HepG2 (cell line): Measurements from ENCODE around the gene RAB23.

Experiments used
- GTF2F1 ChIP-seq: fragments of 150-350 bp; IDR thresholded peaks from 2 replicates; pipeline ENCODE4 v1.6.1; 2014; ENCODE audit warnings: low read length
- MTA1 ChIP-seq: sonication (generic); formaldehyde crosslinking; IDR thresholded peaks from 2 replicates; pipeline ENCODE4 v1.4.0; 2020; ENCODE audit warnings: missing genetic modification reagents, mild to moderate bottlenecking, borderline replicate concordance
- POLR2AphosphoS5 ChIP-seq: IDR thresholded peaks from 2 replicates; pipeline ENCODE4 v1.6.1; 2012; ENCODE audit warnings: low read depth, low read length
- PRPF4 ChIP-seq: fragments of 200-400 bp; formaldehyde crosslinking; IDR thresholded peaks from 2 replicates; pipeline ENCODE4 v1.6.1; 2016; ENCODE audit warnings: low read length, low read depth; ENCODE audit not compliant: poor library complexity, severe bottlenecking
- REST ChIP-seq, 2 experiments: IDR thresholded peaks; 2 replicates each; pipeline ENCODE4 v1.6.1; 2011 to 2012; ENCODE audit warnings: low read length in 2 of 2, borderline replicate concordance in 1 of 2, low read depth in 1 of 2, mild to moderate bottlenecking in 1 of 2, moderate library complexity in 1 of 2
- ZNF33B ChIP-seq: sonication (generic); formaldehyde crosslinking; IDR thresholded peaks from 2 replicates; pipeline ENCODE4 v1.5.1; 2020; ENCODE audit warnings: mild to moderate bottlenecking, missing genetic modification reagents
- ZZZ3 ChIP-seq: sonication (generic); formaldehyde crosslinking; IDR thresholded peaks from 2 replicates; pipeline ENCODE4 v1.4.0; 2020; ENCODE audit warnings: missing genetic modification reagents, mild to moderate bottlenecking, borderline replicate concordance
- TF ChIP-seq, protein P1 (sequence below): sonication (generic); formaldehyde crosslinking; IDR thresholded peaks from 2 replicates; pipeline ENCODE4 v1.5.0; 2020; ENCODE audit warnings: missing genetic modification reagents

GRCh38 chr6:57268294-57268640, 46.2 kb upstream of the RAB23 start:
- no peak for TF ChIP-seq ZNF33B (CRISPR knock-in tag)
- TF ChIP-seq REST (IDR thresholded peaks at IDR 0.05; ENCODE audit: borderline replicate concordance in 1 of 2, low read depth in 1 of 2, low read length in 2 of 2) = no peak
- TF ChIP-seq PRPF4 = no peak
- no peak for TF ChIP-seq MTA1 (CRISPR knock-in tag)
- no peak for TF ChIP-seq GTF2F1
- TF ChIP-seq POLR2AphosphoS5 = no peak
- TF ChIP-seq, protein P1, sequence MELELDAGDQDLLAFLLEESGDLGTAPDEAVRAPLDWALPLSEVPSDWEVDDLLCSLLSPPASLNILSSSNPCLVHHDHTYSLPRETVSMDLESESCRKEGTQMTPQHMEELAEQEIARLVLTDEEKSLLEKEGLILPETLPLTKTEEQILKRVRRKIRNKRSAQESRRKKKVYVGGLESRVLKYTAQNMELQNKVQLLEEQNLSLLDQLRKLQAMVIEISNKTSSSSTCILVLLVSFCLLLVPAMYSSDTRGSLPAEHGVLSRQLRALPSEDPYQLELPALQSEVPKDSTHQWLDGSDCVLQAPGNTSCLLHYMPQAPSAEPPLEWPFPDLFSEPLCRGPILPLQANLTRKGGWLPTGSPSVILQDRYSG (CRISPR knock-in tag) = no peak
- no peak for TF ChIP-seq ZZZ3
